ENCODE data around the gene SCPEP1.

DNA sequence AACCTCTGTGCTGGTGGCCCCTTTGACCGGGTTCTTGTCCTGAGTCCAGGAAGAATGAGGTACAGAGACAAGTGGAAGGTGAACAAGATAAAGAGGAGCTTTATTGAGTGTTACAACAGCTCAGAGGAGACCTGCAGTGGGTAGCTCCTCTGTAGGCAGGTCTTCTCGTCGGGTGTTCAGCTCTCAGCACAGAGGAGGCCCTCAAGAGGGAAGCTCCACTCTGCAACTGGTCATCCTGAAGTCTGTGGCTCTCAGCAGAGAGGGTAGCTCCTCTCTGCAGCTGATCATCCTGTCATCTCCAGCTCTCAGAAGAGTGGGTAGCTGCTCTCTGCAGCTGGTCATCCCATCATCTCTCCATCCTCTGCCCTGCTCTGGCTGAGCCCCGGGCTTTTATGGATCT is 39.7 kb downstream of the SCPEP1 start:
- TF ChIP-seq, protein P1, sequence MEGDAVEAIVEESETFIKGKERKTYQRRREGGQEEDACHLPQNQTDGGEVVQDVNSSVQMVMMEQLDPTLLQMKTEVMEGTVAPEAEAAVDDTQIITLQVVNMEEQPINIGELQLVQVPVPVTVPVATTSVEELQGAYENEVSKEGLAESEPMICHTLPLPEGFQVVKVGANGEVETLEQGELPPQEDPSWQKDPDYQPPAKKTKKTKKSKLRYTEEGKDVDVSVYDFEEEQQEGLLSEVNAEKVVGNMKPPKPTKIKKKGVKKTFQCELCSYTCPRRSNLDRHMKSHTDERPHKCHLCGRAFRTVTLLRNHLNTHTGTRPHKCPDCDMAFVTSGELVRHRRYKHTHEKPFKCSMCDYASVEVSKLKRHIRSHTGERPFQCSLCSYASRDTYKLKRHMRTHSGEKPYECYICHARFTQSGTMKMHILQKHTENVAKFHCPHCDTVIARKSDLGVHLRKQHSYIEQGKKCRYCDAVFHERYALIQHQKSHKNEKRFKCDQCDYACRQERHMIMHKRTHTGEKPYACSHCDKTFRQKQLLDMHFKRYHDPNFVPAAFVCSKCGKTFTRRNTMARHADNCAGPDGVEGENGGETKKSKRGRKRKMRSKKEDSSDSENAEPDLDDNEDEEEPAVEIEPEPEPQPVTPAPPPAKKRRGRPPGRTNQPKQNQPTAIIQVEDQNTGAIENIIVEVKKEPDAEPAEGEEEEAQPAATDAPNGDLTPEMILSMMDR (IDR thresholded peaks at IDR 0.05) = no peak
- no peak for TF ChIP-seq POLR2A (IDR thresholded peaks at IDR 0.05)
